ENCODE measurements around the gene FLVCR2. TPM values are rescaled to one million over a fixed set of nuclear protein-coding genes. Genes with fewer than 3 reads are reported as not detected.

FLVCR2 gene
- total RNA-seq, 2 experiments from 2014 or later, result 0.71 to 2.3 TPM

GRCh38 chr14:75607842-75608640 is 29.6 kb downstream of the FLVCR2 start:
- H3K36me3 Mint-ChIP-seq (ENCODE audit: low read depth), result no peaks in the 10 kb centered on the region
- no peak overlapping the region for H3K27ac ChIP-seq (ENCODE audit: low read depth in 1 of 2, low read length in 2 of 2)
- no peak overlapping the region for H3K4me3 ChIP-seq (ENCODE audit: low read length)
- POLR2A ChIA-PET, result no interaction called here
- ATAC-seq (ENCODE audit: poor library complexity) (no peak), DNase-seq (no peak)
- H3K4me1 ChIP-seq (ENCODE audit: insufficient read depth, low read length), result no peaks in the 10 kb centered on the region
- TF ChIP-seq CTCF (IDR thresholded peaks at IDR 0.05), result no peak
- no peaks in the 10 kb centered on the region for H3K27me3 ChIP-seq (ENCODE audit: control insufficient read depth in 1 of 2, insufficient read depth in 2 of 2, low read length in 2 of 2)
- H3K9me3 ChIP-seq (ENCODE audit: control insufficient read depth in 1 of 2, insufficient read depth in 1 of 2, low read length in 2 of 2), result peaks cover 5 to 7% of the 10 kb centered on the region in 2 experiments
- intact Hi-C loops (cut with DNase I, micrococcal nuclease), result no loop called here
- no peaks in the 10 kb centered on the region for H3K36me3 ChIP-seq (ENCODE audit: insufficient read depth, low read length)
- H3K27me3 Mint-ChIP-seq, result no peaks in the 10 kb centered on the region
- no peak overlapping the region for H3K27ac Mint-ChIP-seq
- H3K4me3 Mint-ChIP-seq, result no peak overlapping the region
- H3K4me1 Mint-ChIP-seq (ENCODE audit: low read depth), result no peaks in the 10 kb centered on the region
- CTCF ChIA-PET, result no interaction called here
- H3K9me3 Mint-ChIP-seq, result no peaks in the 10 kb centered on the region

DNA sequence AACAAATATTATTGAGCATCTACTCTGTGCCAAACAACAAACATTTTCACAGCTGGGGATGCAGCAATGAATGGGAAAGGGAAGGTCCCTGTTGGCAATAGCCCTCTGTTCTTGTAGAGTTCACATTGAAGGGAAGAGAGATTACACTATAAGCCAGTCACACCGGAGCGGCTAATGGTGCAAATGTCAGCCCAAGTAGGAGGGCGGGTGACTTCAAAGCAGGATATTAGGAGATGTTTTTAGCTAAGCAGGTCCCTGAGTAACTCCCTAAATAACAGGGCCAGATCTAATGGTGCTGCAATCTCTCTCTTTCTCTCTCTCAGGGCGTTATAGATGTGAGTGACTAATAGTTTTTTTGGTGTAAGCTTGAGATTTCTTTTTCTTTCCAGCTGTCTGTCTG is 30.7 kb downstream of the FLVCR2 start:
- Mint-ChIP-seq H3K27me3 (no peaks in the 10 kb centered on the region), H3K4me3 (no peak overlapping the region), H3K36me3 (ENCODE audit: low read depth) (no peaks in the 10 kb centered on the region), H3K9me3 (no peaks in the 10 kb centered on the region), H3K4me1 (ENCODE audit: low read depth) (no peaks in the 10 kb centered on the region), H3K27ac (no peak overlapping the region)
- H3K9me3 ChIP-seq (ENCODE audit: control insufficient read depth in 1 of 2, insufficient read depth in 1 of 2, low read length in 2 of 2), result peaks cover 5 to 7% of the 10 kb centered on the region in 2 experiments
- H3K4me3 ChIP-seq (ENCODE audit: low read length), result no peak overlapping the region
- TF ChIP-seq CTCF (IDR thresholded peaks at IDR 0.05), result no peak
- H3K27ac ChIP-seq (ENCODE audit: low read depth in 1 of 2, low read length in 2 of 2), result no peak overlapping the region
- no peaks in the 10 kb centered on the region for H3K36me3 ChIP-seq (ENCODE audit: insufficient read depth, low read length)
- ChIA-PET CTCF (no interaction called here), POLR2A (no interaction called here)
- H3K4me1 ChIP-seq (ENCODE audit: insufficient read depth, low read length), result no peaks in the 10 kb centered on the region
- DNase-seq (no peak), ATAC-seq (ENCODE audit: poor library complexity) (no peak)
- intact Hi-C loops (cut with DNase I, micrococcal nuclease), result no loop called here
- no peaks in the 10 kb centered on the region for H3K27me3 ChIP-seq (ENCODE audit: control insufficient read depth in 1 of 2, insufficient read depth in 2 of 2, low read length in 2 of 2)

- Mint-ChIP-seq H3K27ac (no peak overlapping the region), H3K27me3 (no peaks in the 10 kb centered on the region), H3K36me3 (ENCODE audit: low read depth) (no peaks in the 10 kb centered on the region), H3K9me3 (no peaks in the 10 kb centered on the region), H3K4me1 (ENCODE audit: low read depth) (no peaks in the 10 kb centered on the region), H3K4me3 (no peak overlapping the region)
- Histone ChIP-seq H3K36me3 (ENCODE audit: insufficient read depth, low read length) (no peaks in the 10 kb centered on the region), H3K4me3 (ENCODE audit: low read length) (no peak overlapping the region), H3K4me1 (ENCODE audit: insufficient read depth, low read length) (no peaks in the 10 kb centered on the region), H3K27ac (ENCODE audit: low read depth in 1 of 2, low read length in 2 of 2) (no peak overlapping the region), H3K9me3 (ENCODE audit: control insufficient read depth in 1 of 2, insufficient read depth in 1 of 2, low read length in 2 of 2) (peaks cover 5 to 7% of the 10 kb centered on the region in 2 experiments), H3K27me3 (ENCODE audit: control insufficient read depth in 1 of 2, insufficient read depth in 2 of 2, low read length in 2 of 2) (no peaks in the 10 kb centered on the region)
- no peak for TF ChIP-seq CTCF (IDR thresholded peaks at IDR 0.05)
- ChIA-PET CTCF (interaction anchor here (1.2 kb wide), 1 partner anchor 10 kb away, joined by 3 read pairs; no protein-coding TSS in a partner anchor), POLR2A (no interaction called here)
- ATAC-seq (ENCODE audit: poor library complexity) (no peak), DNase-seq (peak in 3 of 14 experiments; percentile 1 to 59 (median 36))
- intact Hi-C loops (cut with DNase I, micrococcal nuclease), result no loop called here
These were observed 31.4 kb downstream of the FLVCR2 start for GRCh38 chr14:75609606-75610475.
